Stimulated activated CD4-positive, alpha-beta T cell treated with anti-CD3 and anti-CD28 coated beads, Interleukin-12 subunit alpha, Interleukin-12 subunit beta, amount 100 ng/mL, for 4 hours (primary cell): ENCODE measurements around the gene CASK.

ENCODE experiments used
- DNase-seq: peaks from one replicate; pipeline ENCODE4 v3.0.0-alpha.2; 2020

CASK gene

DNA sequence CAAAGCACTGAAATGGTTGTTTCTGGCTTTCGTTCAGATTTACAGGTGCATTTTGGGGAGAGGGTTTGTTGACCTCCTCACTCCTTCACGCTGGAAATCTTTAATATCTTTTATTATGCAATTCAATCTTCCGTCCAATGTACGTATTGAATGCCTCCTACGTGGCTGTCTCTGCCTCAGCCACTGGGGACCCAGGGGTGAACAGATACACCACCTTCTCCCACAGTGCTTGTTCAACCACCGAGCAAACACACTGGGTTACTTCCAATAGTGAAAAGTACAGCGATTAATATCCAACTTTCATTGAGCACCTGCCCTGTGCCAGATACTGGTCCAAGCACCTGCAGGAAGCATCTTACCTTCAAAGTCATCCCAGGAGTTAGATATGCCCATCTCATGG, 424.2 kb downstream of the CASK start:
- DNase-seq: no peak

DNA sequence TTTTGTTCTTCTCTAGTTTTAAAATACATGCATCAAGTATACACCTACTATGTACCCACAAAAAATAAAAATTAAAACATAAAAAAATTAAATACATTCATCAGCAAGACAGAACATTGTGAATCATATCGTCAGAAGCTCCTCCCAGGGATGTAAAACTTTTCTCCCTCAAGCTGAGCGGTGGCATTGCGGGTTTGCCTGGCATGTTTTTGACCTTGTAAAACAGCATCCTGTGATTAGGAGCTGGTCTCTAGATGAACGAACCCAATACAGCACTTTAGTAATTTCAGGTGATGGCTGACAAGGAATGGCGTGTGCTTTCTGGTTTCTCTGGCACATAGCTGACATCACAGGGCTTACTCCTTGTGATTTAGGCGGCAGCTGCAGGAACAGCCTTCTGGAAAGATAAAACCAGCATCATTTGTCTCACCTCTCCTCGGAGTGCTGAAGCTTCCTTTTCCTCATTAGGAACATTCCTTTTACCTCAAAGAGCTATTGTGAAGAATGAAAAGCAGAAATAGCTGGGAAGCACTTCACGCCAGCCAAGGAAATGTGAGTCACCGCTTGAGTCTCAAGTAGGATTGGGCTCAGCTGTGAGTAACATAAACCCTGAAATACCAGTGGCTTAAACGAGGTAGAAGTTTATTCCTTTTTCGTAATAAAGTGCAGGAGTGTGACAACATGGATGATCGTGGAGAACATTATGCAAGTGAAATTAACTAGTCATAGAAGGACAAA, 431.9 kb downstream of the CASK start:
- DNase-seq: no peak

DNA sequence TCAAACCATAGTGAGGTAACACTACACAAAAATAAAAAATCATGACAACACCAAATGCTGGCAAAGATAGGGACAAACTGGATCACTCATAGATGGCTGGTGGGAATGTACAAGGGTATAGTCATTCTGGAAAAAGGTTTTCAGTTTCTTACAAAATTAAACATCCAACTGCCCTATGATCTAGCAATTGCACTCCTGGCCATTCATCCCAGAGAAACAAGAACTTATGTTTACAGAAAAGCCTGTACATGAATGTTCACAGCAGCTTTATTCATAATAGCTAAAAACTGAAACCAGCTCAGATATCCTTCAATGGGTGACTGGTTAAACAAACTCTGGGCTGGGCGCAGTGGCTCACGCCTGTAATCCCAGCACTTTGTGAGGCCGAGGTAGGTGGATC, 432.9 kb downstream of the CASK start:
- no peak for DNase-seq

DNA sequence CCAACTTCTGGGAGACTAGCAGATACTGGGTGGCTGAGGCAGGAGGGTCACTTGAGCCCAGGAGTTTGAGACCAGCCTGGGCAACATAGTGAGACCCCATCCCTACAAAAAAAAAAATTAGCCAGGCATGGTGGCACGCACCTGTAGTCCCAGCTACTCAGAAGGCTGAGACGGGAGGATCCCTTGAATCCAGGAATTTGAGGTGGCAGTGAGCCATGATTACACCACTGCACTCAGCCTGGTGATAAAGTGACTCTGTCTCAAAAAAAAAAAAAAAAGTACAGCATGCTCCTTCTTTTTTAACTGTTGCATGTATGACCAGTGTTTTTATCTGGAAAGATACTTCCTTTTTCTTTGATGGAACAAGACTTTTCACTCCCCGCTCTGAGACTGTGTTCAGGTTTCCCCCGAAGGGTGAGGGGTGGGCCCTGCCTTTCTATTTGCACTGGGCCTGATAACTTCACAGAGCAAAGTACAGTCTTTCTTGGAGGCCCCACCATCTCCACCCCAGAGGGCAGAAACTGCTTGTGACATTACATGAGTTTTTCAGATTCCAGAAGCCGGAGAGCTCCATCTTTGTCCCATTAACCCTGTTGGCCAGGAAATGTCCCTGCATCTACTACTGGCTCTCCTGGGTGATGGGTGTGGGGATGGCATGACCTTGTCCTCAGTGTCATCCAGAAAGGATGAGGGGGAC, 441.1 kb downstream of the CASK start:
- DNase-seq: no peak

DNA sequence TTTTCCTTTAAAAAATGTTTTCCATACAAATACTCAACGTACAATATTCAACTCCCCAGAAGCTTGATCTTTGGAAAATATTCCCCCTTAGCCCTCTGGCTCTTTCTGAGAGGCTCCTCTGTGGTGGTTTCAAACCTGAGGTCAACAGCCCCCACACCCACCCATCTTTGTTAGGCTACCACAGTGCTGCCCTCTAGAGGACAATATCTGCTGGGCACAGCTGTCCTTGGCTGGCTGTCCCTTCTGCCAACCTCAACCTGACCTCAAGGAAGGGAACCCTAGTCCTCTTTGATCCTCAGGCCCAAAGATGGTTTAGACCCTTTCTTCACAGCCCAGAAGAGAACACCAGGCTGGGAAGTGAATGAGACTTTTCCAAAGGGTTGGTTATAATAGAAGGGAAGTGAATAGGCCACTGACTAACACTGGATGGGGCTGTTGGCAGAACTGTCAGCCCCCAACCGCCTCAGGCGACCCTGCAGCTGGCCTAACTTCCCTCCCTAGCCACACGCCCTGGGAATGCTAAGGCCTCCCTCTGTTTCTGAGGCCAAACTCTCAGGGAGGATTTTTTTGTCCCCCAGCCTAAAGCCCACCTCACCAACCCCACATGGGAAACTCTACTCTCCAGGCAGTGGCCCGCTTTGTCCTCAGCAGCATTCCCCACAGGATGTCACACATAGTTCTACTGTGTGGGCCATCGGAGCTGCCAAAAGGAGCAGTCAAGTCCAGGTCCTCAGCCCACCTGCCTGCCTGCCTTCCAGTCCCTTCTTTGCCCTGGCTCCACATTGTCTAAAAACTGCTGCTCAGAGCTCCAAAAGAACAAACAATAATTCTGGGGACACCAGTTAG, 441.9 kb downstream of the CASK start:
- no peak for DNase-seq

DNA sequence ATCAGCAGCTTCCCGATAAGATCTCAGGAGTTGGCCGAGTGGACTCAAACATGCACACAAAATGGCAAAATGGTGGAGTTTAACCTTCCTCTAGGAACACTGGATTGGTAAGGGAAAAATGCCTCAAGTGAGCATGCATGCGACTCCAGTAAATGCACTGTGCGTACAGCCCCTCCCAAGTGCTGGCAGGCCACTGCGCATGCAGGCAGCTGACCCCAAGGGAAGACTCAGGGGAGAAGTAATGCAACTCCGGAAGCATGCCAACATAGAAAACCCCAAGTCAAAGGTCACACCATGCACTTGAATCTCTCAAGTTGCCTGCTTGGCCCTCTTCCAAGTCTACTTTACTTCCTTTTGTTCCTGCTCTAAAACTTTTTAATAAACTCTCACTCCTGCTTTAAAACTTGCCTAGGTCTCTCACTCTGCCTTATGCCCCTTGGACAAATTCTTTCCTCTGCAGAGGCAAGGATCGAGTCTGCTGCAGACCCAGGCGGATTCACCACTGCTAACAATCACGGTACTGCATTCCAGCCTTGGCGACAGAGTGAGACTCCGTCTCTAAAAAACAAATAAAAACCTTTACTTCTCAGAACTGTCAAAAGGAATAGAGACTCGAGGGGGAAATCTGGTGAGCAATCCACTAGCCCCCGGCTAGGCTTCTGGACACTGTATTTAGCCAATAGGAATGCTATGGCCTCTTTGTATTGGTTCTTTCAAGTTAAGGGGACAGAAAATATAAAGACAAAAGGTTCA, 442.7 kb downstream of the CASK start:
- DNase-seq: no peak

DNA sequence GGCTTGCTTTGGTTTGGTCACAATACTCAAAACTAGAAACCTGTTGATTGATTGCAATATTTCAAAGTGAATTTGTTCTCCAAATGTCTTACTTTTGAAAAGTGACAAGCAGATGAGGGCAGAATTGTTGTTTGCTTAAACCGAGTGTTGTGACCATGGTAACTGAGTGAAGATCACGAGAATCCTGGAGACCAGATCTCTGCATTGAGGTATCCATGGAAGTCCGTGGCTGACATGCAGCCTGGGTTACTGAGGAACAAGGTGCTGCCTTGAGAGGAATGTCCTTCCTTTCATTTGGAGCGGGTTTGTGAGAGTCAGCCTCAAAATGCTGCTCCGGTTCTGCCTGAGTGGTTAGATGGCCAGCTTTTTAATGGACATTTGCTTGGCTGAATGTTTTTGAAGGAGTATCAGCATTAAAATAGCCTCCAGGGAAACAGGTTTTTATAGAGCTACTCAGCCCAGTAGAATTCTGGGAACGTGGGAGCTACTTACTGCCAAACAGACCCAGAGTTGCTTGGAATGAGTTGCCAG, 444.9 kb downstream of the CASK start:
- no peak for DNase-seq

DNA sequence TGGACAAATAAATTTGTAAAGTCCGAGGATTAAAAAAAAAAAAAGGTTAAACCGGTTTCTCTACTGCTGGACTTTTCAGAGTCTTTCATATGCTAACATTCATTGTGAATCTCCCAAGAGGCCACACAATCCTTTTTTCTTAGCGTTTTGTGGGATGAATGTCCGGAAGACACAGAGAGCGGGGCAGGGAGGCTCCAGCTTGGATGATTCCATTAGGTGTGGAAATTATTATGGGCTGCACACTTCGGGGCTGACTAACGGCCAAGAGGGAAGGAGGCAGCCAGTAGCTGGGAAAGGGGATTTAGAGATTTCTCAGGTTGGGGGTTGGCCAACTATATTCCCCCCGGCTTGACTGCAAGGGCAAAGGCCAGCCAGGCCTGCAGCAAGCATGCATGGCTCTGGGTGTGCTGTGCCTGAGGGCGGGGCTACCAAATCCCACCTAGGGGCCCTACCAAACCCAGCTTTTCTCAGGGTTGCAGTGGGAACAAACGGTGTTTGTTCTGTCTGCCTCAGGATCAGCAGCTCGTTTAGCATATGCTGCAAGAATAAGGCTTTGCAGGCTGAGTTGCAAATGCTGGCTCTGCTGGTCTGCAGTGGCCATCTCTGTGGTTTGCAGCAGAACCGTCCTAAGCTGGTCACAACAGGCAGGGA, 447.6 kb downstream of the CASK start:
- no peak for DNase-seq

DNA sequence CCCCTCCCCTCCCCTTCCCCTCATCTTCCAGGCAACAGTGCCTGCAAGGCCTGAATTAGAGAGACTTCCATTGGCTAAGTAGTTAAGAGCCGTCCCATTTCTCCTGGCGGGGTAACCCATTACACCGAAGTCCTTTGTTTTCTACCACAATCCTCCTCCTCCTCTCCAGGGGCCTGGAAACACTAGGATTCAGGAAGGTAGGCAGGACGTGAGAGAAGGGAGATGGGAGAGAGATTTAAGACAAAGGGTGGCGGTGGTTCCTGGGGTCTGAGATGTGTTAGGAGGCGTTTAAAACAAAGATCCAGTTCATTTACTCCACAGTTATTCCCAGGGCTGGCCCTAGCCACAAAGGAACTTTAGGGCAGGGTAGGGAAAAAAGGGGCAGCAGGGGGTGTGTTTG, 448.2 kb downstream of the CASK start:
- no peak for DNase-seq

DNA sequence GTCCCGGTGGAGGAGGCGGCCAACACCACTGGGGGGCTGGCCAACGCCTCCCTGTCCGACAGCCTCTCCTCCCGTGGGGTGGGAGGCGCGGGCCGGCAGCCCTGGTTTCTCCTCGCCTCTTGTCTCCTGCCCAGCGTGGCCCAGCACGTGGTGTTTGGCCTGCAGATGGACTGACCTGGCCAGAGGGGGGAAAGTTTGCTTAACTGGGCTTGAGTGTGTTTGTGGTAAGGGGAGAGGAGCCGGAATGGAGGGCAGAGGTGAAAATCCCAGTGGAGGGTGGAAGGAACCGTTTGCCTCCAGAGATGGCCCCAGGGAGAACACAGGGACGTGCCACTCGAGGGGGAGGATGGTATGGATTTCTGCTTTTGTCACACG, 448.6 kb downstream of the CASK start:
- DNase-seq: no peak

DNA sequence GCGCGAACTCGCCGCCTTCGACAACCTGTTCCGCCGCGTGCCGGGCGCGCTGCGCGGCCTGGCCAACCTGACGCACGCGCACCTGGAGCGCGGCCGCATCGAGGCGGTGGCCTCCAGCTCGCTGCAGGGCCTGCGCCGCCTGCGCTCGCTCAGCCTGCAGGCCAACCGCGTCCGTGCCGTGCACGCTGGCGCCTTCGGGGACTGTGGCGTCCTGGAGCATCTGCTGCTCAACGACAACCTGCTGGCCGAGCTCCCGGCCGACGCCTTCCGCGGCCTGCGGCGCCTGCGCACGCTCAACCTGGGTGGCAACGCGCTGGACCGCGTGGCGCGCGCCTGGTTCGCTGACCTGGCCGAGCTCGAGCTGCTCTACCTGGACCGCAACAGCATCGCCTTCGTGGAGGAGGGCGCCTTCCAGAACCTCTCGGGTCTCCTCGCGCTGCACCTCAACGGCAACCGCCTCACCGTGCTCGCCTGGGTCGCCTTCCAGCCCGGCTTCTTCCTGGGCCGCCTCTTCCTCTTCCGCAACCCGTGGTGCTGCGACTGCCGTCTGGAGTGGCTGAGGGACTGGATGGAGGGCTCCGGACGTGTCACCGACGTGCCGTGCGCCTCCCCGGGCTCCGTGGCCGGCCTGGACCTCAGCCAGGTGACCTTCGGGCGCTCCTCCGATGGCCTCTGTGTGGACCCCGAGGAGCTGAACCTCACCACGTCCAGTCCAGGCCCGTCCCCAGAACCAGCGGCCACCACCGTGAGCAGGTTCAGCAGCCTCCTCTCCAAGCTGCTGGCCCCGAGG, 449.2 kb downstream of the CASK start:
- no peak for DNase-seq

DNA sequence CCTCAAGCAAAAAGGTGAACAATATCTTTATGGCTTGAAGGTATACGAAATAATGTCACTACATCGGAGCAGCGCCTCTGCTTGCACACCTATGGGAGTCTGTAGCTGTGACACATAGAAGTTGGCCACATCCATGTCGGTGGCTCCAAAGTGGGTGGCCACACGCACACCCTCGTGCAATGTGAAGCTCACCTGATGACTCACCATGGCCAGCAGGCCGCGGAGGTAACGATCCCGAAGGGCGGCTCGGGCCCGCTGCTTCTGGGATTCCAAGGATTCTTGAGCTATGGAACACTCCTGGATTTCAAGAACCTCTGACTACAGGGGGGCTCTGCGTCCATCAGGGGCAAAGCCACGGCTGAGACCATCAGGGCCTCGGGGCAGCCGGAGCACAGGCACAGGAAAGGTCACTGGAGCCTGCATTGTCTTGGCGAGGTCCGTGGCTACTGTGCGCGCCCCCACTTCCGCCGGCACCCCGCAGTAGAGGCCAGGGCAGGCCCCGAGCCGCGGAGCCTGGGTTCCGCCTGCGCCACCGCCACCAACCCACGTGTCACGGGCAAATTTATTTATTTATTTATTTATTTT, 451.0 kb downstream of the CASK start:
- DNase-seq: no peak

DNA sequence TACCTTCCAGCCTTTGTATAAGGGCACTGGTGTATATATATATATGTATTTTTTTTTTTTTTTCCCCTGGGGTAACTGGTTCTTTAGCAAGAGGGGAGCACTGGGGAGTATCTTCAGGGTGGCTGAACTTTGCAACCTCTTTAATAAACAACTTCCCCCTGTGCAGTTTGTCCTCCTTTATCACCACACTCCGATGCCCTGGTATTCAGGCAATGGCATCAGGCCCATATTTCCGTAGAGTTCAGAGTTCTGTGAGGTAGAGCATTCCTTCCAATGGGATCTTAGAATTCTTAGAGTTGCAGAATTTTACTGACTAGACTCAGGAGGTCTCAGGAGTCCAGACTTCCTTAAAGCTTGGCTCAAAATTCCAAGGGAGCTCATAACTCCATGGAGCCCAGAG, 451.6 kb downstream of the CASK start:
- DNase-seq: no peak

DNA sequence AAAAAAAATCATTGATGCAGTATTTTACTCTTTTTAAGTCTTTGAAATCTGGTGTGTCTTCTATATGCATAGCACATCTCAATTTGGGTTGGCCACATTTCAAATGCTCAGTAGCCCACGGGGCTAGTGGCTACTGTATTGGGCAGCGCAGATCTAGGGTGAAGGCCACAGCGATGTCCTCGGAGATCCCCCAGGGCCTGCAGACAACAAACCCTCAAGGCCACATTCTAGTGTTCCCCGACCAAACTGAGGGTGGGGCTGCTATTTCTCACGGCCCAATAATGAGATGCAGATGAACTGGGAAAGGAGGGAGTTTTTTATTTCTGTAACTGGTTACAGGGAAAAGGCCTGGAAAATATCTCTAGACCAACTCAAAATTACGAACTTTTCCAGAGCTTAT, 452.6 kb downstream of the CASK start:
- no peak for DNase-seq

DNA sequence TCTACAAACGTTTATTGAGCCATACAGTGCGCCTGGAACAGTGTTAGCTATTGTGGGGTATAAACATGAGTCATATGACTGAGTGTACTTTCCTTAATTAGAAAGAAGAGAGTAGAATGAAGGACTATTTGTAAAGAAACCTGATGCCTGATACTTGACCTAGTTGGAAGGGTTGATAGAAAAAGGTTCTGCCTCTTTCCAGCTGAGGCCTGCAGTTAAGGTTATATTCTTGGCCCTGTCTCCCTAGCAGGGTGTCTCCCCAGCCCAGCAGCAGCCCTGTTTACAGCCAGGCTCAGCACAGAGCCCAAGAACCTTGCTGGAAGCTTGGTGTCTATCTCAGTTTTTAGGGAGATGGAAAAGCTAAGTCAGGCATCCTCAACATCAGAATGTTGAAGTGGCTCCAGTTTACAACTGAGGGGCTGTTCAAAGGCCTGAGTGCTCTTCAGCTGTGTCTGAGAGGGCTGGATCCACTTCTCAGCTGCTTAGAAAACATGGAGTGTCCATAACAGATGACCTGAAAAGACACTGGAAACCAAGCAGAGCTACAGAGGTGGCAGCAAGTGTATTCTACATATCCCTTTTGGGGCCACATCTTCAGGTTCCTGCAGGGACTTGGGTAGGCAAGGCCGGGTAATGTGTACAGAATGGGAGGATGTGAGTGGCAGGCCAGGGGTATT, 454.6 kb downstream of the CASK start:
- no peak for DNase-seq
